ENCODE measurements around the gene PRR7. TPM values are rescaled to one million over a fixed set of nuclear protein-coding genes. Genes with fewer than 3 reads are reported as not detected.

PRR7 gene
- total and polyA plus RNA-seq, 2 of the 13 experiments (the other 11 are each of a cell fraction or from before 2014, with no cell fraction given), result 4.8 to 5.0 TPM

GRCh38 chr5:177454397-177455035 lies 7.9 kb downstream of the PRR7 start (continued):
- TF ChIP-seq ZSCAN29 (CRISPR knock-in tag; conservative IDR thresholded peaks at IDR 0.05), result no peak
- peak; percentile 100 for TF ChIP-seq CREB1 (IDR thresholded peaks at IDR 0.05)
- peak; percentile 89 for TF ChIP-seq CREB1 (CRISPR knock-in tag; IDR thresholded peaks at IDR 0.05)
- TF ChIP-seq HOXA3 (CRISPR knock-in tag; IDR thresholded peaks at IDR 0.05), result peak; percentile 95
- TF ChIP-seq PATZ1 (CRISPR knock-in tag; IDR thresholded peaks at IDR 0.05), result peak; percentile 17; the same call in 1 of the 2 replicates
- no peak for TF ChIP-seq TEF (CRISPR knock-in tag; IDR thresholded peaks at IDR 0.05)
- peak; percentile 61 for TF ChIP-seq FOSL2 (CRISPR knock-in tag; IDR thresholded peaks at IDR 0.05)
- 0 out of 2 replicates have a peak, but pooled peaks have one; percentile 55 for TF ChIP-seq CREBL2 (CRISPR knock-in tag; IDR thresholded peaks at IDR 0.05; ENCODE audit: borderline replicate concordance)
- TF ChIP-seq MLX (CRISPR knock-in tag; IDR thresholded peaks at IDR 0.05), result peak; percentile 40; the same call in 1 of the 2 replicates
- peak; percentile 52 for TF ChIP-seq SKI (IDR thresholded peaks at IDR 0.05; ENCODE audit: partially characterized antibody)
- TF ChIP-seq ZNF614 (CRISPR knock-in tag; IDR thresholded peaks at IDR 0.05; ENCODE audit: borderline replicate concordance), result peak; percentile 41; the same call in 1 of the 2 replicates
- peak; percentile 45; the same call in 1 of the 2 replicates for TF ChIP-seq ARID5B (CRISPR knock-in tag; IDR thresholded peaks at IDR 0.05)
- 0 out of 2 replicates have a peak, but pooled peaks have one; percentile 44 for TF ChIP-seq ZNF446 (CRISPR knock-in tag; IDR thresholded peaks at IDR 0.05)
- TF ChIP-seq HDAC1 (CRISPR knock-in tag; IDR thresholded peaks at IDR 0.05), result peak; percentile 63
- peak; percentile 89; the same call in 1 of the 2 replicates for TF ChIP-seq AKAP8 (CRISPR knock-in tag; IDR thresholded peaks at IDR 0.05)
- peak; percentile 56; the same call in 1 of the 2 replicates for TF ChIP-seq JUN (CRISPR knock-in tag; IDR thresholded peaks at IDR 0.05)
- peak; percentile 11 for TF ChIP-seq ASH2L (IDR thresholded peaks at IDR 0.05; ENCODE audit: insufficient read length, low read depth, low read length)
- TF ChIP-seq ATF6 (CRISPR knock-in tag; conservative IDR thresholded peaks at IDR 0.05), result no peak
- peak; percentile 57; the same call in 1 of the 2 replicates for TF ChIP-seq RXRB (CRISPR knock-in tag; IDR thresholded peaks at IDR 0.05; ENCODE audit: borderline replicate concordance)
- no peak for TF ChIP-seq NONO (IDR thresholded peaks at IDR 0.05)
- 0 out of 2 replicates have a peak, but pooled peaks have one; percentile 50 for TF ChIP-seq NONO (CRISPR knock-in tag; conservative IDR thresholded peaks at IDR 0.05)

Measured in HepG2 (cell line).